Glomerular endothelial cell (primary cell): Measurements from ENCODE around the gene CEND1. TPM values are rescaled to one million over a fixed set of nuclear protein-coding genes. Genes with fewer than 3 reads are reported as not detected.

Experiments
- DNase-seq: peaks from one replicate; pipeline ENCODE4 v3.0.0-alpha.2; 2011; ENCODE audit warnings: low read depth, low spot score; ENCODE audit errors: extremely low read depth
- total RNA-seq: library from RNA; depleted of rRNA; stranded (reverse); fragments of >200 nt; gene quantifications from 2 replicates; pipeline ENCODE4 v1.2.3, GENCODE V29; 2015

Gene CEND1
- total RNA-seq, 1 donor from 2014 or later = 0.58 TPM

GRCh38 chr11:779955-780532, 9.8 kb downstream of the CEND1 start:
- no peak for DNase-seq

DNA sequence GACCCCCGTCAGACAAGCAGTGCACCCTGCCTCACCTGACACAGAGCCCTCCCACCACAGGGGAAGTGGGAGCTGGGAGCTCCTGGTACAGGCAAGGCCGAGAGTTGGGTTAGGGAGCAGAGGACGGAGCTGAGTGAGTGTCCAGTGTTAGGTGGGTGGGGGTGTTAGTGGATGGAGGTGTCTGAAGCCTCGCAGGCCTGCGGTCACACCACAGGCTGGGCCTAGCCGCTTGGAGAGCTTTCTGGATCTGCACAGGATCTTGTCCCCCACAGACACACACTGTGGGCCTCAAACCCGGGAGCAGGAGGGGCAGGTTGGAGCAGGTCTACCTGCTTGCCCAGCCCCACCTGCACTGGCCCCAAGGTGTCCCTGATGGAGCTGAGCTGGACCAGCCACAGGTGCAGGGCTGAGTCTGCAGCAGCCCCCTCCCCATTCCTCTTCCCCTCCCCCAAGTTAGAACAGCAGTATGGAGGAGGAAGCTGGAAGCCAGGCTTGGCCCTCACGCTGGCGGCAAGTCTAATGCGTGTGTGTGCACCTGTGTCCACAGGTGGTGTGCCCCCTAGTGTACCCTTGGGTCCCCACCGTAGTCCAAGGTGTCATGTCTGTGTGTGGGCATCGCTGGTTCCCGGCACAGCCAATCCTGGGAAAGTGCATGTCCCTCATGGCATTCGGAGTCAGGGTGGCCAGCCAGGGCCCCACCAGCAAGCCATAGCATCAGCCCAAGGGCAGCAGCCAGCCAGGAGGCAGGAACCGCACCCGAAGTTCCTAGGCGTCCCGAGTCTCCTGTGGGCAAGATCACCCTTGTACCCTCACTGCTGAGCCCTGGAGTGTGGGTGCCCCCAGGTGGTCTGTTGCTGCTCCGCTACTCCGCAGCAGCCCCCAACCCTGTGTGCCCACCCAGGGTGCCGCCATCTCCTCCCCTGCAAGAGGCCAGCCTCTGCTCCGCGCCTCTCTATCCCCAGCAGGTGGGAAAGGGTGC, 10.6 kb downstream of the CEND1 start:
- DNase-seq = no peak

DNA sequence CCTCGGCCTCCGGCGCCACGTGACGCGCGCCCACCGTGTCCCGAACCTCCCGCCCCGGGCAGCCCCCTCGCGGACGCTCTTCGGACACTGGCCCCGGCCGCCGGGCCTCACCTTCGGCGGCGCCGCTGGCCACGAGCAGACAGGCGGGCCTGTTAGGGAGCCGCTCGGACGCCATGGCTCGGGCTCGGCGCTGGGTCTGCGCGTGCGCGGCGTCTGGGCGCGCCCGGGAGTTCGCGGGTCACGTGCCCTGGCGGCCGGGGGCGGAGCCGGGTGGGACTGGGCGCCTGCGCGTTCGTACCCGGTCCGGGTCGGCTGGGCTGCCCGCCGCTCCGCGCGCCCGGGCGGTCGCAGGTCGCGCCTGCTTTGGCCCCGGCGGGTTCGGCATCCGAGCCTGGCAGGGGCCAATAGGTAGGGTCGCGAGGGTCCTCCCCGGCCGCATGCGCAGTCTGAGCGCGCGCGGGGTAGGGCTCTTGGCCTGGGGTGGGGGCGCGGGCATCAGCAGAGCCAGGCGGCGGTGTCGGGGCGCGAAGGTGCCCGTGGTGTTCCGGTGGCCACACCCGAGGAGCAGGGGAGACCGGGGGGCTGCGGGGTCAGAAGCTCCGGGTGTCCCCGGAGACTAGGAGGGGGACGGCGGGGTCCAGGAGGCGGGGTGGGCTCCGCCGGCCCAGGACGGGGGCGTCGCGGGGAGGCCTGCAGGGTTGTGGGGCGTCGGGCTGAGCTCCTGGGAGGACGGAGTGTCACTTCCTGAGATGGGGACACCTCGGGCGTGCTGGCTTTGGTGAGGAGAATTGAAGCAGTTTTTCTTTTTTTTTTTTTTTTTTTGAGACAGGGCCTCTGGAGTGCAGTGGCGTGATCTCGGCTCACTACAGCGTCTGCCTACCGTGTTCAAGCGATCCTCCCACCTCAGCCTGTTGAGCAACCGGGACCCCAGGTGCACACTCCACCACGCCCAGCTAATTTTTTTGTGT, 12.3 kb downstream of the CEND1 start, which contains the start of gene GATD1:
GATD1 (minus strand) TSS at position 200 of the 968 bp plus-strand sequence; CDS start at position 175, 25 bp downstream.
- no peak for DNase-seq

DNA sequence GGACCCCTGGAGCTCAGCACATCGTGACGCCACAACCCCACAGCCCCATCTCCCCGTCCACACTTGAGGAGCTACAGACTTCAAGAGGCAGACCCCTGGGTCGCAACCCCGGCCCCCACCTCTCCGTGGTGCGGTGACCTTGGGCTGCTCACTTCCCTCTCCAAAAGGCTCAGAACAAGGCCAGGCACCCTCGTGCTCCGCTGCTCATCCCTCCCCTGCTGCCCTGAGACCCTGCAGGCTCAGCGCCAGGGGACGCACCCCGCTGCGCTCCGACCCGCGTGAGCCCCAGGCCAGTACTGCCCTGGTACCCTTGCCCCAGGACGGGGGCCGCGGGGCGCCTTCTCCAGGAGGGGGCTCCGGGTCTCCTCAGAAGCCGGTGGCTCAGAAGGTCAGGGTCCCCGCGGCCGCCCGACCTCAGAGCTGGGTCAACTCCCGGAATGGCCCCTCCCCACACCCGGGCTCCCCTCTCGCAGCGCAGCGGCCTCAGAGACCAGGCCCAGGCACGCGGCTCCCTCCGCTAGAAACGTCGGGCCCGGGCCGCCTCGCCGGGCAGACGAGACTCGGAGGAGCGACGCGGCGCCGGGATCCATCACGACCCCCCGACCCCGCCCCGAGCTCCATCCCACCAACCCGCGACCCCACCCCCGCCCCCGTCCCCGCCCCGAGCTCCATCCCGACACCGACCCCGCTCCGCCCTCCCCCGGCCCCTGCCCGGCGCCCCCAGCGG, 13.2 kb downstream of the CEND1 start:
- DNase-seq = no peak

DNA sequence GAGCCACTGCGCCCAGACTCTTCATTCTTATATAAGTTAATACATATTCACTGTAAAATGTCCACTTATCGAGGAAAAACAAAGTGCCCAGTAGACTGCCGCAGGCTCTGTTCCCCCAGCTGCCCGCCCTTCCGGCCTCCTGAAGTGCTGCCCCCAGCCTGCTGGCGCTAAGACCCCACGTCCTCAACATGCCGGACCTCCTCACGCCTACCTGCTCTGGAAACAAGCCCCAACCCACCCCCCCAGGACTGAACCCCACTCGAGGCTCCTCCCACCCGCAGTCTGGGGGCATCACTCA, 13.7 kb downstream of the CEND1 start:
- no peak for DNase-seq

GRCh38 chr11:774873-775592, 14.9 kb downstream of the CEND1 start:
- no peak for DNase-seq

DNA sequence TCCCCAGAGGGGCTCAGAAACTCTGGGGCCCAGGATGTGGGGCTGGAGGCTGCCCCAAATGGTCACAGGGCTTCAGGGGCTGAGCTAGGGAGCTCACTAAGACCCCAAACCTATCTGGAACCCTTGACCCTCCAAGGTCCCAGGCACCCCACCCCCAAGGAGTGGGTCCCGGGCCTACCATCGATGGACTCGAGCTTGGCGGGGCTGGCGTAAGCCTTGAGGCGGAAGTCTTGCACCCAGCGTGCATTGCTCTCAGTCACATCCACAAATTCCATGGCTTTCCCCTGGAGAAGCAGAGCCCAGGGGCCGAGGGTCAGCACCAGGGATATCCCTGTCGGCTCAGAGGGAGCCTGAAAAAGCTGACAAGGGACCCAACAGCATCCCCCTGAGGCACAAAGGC, 16.1 kb downstream of the CEND1 start:
- DNase-seq = no peak

DNA sequence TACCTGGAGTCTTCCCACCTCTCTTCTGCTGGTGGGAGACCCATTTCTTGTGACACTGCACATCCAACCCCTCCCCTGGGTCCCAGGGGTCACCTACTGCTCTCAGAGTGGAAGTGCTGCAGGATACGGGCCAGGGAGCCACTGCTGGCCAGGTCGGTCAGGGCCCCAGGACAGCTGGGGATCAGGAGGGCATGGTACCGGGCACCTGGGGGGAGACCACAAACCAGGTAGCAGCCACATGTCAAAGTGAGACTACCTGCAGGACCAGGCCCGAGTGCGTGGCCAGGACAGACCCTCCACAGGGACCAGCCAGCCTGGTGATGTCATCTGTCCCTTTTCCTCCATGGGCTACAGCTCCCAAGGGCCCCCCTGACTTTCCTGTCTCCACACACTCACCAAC, 16.5 kb downstream of the CEND1 start:
- no peak for DNase-seq

DNA sequence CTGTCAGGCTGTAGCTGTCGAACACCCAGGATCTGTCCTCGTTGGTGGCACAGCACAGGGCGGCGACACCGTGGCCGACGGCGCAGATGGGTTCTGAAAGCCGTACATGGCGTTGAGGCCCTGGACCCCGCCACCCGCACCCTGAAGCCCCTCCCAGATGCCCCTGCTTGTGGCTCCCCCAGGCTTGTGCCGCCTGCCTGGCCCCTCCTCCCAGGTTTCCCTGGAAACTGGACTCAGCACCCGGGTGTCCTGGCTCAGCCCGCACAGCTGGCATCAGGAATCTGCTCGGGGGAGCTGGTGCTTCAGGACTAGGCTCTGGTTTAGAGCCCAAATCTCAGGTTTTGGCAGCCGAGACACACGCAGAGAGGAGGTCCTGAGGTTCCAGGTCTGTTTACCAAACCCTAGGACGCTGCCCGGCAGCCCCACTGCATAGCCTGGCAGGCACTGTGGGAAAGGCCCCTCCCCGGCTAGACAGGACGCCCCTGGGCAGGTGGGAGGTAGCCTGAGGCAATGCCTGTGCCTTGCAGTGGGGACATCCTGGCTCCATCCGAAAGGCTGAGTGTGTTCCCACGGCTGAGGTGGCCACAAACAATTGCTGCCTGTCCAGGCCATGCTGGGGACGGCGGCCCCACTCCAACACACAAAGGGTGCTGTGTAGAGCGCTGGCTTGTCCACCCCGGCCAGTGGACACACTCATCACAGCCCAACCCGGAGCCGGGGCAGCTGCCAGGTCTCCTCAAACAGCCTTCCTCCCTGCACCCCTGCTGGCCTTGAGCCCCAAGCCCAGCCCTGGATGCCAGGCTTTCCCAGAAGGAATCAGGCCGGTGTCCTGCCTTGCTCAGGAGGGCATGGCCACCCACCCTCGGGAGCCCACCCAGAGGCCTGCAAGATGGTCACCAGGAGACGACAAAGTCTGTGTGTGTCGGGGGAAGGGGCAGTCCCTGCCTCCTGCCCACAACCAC, 17.2 kb downstream of the CEND1 start:
- DNase-seq = no peak

DNA sequence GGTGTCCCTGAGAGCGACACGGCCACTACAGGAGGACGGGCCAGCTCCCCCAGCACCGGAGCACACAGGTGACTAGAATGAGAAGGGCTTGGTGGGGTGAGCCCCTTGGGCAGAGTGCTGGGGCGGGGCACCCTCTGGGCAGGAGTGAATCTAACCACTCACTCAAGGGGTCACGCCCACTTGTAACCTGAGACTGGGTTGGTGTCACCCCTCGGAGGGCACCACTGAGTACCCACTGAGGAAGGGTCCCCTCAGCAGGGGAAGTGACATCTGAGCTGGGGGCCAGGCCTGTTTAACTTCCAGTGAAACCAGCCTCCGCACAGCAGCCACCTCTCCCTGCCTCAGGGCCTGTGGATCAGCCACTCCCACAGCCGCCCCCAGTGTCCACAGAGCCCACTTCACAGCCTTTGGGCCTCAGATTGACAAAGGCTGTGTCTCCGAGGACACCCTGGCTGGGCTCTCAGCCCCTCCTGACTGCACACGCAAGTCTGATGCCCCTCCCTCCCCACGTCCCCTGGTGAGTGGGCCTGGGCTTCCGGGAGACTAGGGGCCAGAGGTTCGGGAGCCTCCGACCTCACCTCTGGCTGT, 18.2 kb downstream of the CEND1 start:
- DNase-seq = no peak

DNA sequence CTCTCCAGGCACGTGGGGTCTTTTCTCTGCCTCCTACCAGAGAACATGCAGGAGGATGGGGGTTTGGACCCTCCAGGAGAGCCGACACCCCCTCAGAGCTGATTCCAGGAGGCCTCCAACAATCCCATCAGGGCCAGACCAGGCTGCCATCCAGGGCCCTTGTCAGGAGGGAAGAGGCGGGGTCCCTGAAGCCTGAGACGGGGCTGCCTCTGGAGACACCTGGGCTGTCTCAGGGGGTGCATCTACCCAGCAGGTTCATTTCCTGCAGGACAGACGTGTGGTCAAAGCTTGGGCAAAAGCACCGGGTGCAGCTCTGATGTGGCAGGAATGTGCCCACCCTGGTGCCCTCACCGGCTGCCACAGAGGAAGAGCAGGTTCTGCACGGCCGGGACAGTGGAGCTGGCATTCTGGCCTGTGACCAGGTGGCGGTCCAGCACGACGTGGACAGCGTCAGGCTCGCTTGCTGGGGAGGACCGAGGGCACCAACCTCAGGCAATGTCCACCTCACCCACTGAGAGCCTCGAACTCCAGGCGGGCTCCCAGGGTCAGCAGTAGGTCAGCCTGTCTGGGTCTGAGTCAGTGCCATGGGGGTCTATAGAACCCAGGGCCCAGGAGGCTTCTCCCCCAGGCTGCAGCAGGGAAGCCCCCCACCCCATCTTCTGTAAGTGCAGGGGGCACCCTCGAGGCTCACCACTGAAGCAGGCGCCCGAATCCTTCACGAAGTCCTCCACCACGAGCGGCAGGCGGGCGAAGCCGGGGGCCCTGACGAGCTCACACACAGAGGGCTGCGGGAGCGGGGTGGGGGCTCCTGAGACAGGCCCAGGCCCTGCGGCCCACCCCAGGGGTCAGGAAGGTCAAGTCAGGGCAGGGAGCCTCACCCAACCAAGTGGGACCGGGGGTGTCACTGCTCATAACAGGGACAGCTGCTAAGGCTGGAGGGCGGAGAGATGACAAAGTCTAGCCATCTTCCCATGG, 19.0 kb downstream of the CEND1 start:
- no peak for DNase-seq

DNA sequence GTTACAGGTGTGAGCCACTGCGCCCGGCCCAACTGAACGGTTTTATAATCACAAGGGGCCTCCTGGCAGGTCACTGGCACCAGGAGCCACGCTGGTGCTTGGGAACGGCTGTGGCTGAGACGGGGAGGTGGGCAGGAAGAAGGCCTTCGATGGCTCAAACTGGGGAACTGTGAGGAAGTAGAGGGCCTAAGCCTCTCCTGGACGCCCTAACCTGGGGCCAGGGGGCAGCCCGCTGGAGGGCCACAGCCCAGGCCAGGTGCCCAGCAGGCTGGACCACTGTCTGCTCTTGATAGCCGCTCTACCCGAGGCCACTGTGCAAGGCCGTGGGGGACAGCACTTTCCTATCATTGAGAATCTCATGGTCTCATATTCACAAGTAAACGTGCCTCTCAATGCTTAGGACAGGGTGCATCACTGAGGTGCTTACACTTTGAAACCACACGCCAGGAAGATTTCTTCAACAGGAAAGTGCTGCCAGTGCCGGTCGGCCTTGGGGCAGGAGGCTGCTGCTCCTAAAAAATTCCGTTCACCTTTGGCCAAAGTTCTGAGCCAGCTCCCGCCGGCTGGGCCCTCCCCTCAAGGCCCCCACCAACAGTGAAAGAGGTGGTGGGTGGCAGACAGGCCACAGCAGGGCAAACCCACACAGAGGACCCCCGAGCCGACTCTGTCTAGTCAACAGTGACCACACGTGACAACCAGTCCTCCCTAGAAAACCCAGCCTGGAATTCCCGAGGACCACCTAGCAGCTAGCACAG, 19.8 kb downstream of the CEND1 start:
- no peak for DNase-seq

- DNase-seq = no peak
Observed at GRCh38 chr11:767238-767637, 22.7 kb downstream of the CEND1 start.

- no peak for DNase-seq
Observed at GRCh38 chr11:766936-767210, 23.0 kb downstream of the CEND1 start.

- no peak for DNase-seq
Observed at GRCh38 chr11:766106-766935, 23.6 kb downstream of the CEND1 start.

DNA sequence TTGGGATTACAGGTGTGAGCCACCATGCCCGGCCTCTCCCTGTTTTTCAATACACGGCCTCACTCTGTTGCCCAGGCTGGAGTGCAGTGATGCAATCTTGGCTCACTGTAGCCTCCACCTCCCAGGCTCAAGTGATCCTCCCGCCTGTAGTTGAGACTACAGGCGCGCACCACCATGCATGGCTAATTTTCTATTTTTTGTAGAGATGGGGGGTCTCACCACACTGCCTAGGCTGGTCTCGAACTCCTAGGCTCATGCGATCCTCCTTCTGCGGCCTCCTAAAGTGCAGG, 24.1 kb downstream of the CEND1 start:
- DNase-seq = no peak
